ENCODE results near the gene EEF1AKMT4.

Gene EEF1AKMT4

GRCh38 chr3:184249412-184250166, at the start of gene EEF1AKMT4:
Gene EEF1AKMT4, plus strand, starts transcription at chr3:184249672. Its CDS starts 23 bp downstream, at chr3:184249695.
- DNase-seq (ENCODE audit: insufficient read length, low spot score) (peak; percentile 92), FAIRE-seq (peak; percentile 88)

- FAIRE-seq (no peak), DNase-seq (ENCODE audit: insufficient read length, low spot score) (no peak)
Observed at GRCh38 chr3:184200825-184201224, 48.6 kb upstream of the EEF1AKMT4 start.

DNA sequence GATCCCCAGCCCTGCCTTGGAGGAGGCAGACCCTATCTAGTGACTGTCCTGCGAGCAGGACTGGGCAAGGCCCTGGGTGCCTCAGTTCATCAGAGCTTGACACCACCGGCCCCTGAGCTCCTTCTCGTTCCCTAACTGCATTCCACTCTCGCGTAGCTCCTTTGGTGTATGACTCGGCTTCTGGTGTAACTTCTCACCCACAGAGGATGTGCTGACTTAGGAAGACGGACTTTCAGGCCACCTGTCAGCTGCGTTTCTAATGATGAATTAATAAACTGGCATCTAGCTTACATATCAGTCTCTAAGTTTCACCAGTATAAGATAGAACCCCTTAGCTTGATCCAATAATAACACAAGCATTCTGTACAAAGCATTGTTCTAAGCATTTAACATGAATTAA, 45.9 kb upstream of the EEF1AKMT4 start:
- no peak for FAIRE-seq
- DNase-seq (ENCODE audit: insufficient read length, low spot score), result no peak

DNA sequence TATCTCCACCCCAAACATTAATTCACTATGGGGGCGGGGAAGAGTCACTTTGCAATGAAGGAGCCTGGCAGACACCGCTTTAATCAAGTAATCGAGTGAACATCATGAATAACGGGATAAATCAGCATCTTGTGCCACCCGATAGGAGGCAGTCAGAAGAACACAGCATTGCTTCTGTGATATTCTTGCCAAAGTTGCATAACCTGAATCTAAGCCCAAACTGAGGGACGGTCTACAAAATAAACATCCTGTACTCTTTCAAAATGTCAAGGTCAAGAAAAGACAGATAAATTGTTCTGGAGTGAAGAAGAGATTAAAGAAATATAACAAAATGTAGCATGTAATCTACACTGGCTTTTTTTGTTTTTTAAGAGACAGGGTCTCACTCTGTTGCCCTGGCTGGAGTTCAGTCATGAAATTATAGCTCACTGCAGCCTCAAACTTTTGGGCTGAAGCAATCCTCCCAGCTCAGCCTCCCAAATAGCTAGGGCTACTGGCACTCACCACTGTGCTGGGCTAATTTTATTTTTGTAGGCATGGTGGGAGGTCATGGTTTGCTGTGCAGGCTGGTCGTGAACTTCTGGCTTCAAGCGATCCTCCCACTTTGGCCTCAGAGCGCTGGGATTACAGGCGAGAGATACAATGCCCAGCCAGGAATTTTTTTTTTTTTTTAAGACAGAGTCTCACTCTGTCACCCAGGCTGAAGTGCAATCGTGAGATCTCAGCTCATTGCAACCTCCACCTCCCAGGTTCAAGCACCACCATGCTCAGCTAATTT, 40.1 kb upstream of the EEF1AKMT4 start:
- DNase-seq (ENCODE audit: insufficient read length, low spot score) (no peak), FAIRE-seq (no peak)

DNA sequence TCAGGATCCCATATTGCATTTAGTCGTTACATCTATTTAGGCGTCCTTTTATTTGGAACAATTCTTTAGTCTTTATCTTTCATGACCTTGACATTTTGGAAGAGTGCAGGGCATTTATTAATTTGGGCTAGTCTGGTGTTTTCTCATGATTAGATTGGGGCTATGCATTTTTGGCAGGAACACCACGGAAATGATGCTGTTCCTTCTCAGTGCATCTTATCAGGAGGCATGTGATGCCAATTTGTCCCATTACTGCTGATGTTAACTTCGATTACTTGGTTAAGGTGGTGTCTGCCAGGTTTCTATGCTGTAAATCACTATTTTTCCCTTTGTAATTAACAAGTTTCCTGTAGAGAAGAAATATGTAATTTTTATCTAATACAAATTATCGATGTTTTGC, 38.2 kb upstream of the EEF1AKMT4 start:
- DNase-seq (ENCODE audit: insufficient read length, low spot score) (no peak), FAIRE-seq (no peak)

DNA sequence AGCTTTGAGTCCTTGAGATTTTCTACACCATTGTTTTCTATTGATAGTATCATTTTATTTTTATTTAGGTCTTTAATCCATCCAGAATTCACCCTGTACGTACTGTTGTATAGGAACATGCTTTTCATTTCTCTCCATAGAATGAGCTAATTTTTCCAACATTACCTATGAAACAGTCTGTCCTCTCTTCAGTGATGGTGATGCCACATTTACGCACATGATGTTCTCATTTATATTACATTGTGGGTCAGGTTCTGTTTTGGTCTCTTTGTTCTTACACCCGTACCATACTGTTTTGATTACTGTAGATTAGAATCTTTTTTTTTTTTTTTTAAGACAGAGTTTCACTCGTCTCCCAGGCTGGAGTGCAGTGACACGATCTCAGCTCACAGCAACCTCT, 37.8 kb upstream of the EEF1AKMT4 start:
- FAIRE-seq (no peak), DNase-seq (ENCODE audit: insufficient read length, low spot score) (no peak)

DNA sequence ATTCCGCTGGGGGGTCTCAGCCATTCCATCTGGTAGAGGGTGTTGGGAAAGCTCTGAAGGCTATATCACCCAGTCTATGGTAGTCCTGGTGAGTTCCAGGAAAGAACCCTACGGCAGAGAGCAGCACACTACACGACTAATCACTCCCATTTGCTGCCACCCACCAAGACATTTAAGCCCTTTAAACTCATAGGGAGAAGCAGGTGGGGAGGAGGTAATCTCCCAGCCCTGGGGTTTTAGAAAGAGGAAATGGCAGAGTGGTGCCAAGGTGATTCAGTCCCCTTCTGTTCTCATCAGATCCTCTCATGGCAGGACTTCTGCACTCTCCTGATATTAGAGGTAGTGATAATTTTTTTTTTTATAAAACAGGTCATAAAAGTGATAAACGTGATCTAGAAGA, 30.7 kb upstream of the EEF1AKMT4 start:
- no peak for DNase-seq (ENCODE audit: insufficient read length, low spot score)

GRCh38 chr3:184222521-184222920, 27.0 kb upstream of the EEF1AKMT4 start:
- FAIRE-seq (no peak), DNase-seq (ENCODE audit: insufficient read length, low spot score) (no peak)

More for the DNA sequence above, 30.7 kb upstream of the EEF1AKMT4 start:
- FAIRE-seq, result no peak

DNA sequence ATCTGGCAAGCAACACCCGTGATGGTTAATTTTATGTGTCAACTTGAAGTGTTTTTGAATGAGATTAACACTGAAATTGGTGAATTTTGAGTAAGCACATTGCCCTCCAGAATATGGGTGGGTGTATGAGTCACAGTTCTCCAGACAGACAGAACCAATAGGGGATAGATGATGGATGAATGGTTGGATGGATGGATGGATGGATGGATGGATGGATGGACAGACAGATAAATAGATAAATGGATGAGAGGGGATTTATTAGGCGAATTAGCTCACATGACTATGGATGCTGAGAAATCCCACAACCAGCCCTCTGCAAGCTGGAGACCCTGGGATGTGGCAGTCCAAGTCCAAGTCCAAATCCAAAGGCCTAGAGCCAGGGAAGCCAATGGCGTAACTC, 25.5 kb upstream of the EEF1AKMT4 start:
- FAIRE-seq (no peak), DNase-seq (ENCODE audit: insufficient read length, low spot score) (no peak)

- DNase-seq (ENCODE audit: insufficient read length, low spot score) (peak; percentile 82), FAIRE-seq (peak; percentile 64)
Observed at GRCh38 chr3:184227481-184227935, 22.0 kb upstream of the EEF1AKMT4 start.

- no peak for FAIRE-seq
- no peak for DNase-seq (ENCODE audit: insufficient read length, low spot score)
Observed at GRCh38 chr3:184228376-184229137, 20.9 kb upstream of the EEF1AKMT4 start.

- DNase-seq (ENCODE audit: insufficient read length, low spot score) (peak; percentile 96), FAIRE-seq (no peak)
Observed at GRCh38 chr3:184229394-184230080, 19.9 kb upstream of the EEF1AKMT4 start, which contains the start of gene VWA5B2. Gene VWA5B2, plus strand, starts transcription at chr3:184229585. Its CDS starts 944 bp downstream, at chr3:184230529.

GRCh38 chr3:184230081-184230602, 19.3 kb upstream of the EEF1AKMT4 start:
- DNase-seq (ENCODE audit: insufficient read length, low spot score), result peak; percentile 75
- no peak for FAIRE-seq

GRCh38 chr3:184230603-184231528, 18.6 kb upstream of the EEF1AKMT4 start:
- no peak for FAIRE-seq
- no peak for DNase-seq (ENCODE audit: insufficient read length, low spot score)

DNA sequence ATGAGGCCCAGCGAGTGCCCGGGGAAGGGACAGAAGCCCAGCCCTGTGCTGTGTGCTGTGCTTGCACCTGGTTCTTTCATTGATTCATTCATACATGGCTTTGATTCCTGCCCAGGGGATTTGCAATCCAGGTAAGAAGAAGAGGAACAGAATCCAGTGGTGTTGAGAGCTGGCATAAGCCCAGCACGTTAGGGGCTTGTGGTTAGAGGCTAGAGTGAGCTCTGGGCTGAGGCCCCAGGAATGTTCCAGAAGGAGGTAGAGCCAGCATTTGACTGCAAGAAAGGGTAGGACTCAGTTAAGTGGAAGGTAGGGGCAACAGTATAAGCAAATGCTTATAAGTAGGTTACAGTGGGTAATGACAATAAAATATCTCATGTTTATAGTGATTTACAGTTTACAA, 17.8 kb upstream of the EEF1AKMT4 start:
- no peak for FAIRE-seq
- no peak for DNase-seq (ENCODE audit: insufficient read length, low spot score)

DNA sequence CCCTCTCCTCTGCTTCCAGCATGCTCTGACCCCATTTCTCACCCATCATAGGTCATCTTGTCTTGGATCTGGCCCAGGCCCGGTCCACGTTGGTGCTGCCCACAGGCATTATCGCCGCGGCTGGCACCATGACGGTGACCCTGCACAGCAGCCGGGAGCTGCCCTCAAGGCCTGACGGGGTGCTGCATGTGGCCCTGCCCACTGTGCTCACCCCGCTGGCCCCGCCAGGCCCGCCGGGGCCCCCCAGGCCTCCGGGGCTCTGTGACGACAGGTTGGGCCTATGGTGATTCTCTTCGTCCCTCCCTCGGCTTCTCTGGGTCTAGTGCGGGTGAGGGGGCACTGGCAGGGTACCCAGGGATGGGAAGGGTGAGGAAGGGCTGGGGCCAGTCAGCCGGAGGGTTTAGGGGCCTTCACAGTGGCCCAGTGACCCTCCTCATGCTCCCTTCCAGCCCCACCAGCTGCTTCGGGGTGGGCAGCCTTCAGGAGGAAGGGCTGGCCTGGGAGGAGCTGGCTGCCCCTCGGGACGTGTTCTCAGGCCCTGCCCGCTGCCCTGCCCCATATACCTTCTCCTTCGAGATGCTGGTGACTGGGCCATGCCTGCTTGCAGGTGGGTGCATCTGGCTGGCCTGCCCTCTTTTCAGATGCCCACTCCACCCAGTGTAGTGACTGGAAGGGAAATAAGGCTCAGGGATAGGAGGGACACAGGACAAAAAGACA, 16.2 kb upstream of the EEF1AKMT4 start:
- no peak for FAIRE-seq
- no peak for DNase-seq (ENCODE audit: insufficient read length, low spot score)

DNA sequence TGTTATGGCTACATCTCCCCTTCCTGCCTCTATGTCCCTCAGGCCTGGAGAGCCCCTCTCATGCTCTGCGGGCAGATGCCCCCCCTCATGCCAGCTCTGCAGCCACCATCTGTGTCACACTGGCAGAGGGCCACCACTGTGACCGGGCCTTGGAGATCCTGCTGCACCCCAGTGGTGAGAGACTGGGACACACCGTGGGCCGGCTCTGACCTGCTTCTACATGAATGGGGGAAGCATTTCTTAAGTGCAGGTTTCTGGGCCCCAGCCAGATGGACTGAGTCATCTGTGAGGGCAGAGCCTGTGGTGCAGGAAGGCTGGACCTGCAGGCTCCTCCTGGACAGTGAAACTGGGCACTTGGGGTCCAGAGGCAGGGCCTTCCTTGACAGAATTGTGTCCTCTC, 15.2 kb upstream of the EEF1AKMT4 start:
- DNase-seq (ENCODE audit: insufficient read length, low spot score), result no peak

DNA sequence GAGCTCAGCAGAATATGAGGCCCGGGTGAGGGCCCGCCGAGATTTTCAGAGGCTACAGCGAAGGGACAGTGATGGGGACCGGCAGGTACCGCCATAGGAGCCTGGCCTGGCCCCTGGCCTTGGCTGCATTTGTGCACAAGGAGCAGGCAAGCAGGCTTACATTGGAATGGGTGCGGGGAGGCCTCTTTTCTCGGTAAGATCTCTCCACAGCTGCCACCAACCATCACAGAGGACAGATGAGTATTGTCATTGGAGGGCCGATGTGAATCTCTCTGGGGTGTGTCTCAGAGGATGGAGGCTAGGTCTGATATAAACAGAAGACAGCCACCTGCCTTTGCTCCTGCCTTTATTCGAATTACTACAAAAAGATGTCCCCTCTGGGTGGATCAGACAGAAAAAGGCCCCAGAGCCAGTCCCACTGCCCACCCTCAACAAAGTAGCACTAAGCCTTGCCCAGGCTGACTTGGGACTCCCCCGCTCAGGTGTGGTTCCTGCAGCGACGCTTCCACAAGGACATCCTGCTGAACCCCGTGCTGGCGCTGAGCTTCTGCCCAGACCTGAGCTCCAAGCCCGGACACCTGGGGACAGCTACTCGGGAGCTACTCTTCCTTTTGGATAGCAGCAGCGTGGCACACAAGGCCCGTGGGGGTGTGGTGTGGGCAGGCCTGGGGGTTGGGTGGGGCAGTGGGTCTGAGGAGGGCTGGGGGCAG, 14.6 kb upstream of the EEF1AKMT4 start:
- no peak for DNase-seq (ENCODE audit: insufficient read length, low spot score)

More for the DNA sequence above, 15.2 kb upstream of the EEF1AKMT4 start:
- no peak for FAIRE-seq

More for the DNA sequence above, 14.6 kb upstream of the EEF1AKMT4 start:
- FAIRE-seq, result no peak
